ENCODE measurements around the gene HDAC4. TPM values are rescaled to one million over a fixed set of nuclear protein-coding genes. Genes with fewer than 3 reads are reported as not detected.

Gene HDAC4
- polyA plus RNA-seq, 2 of the 4 experiments (the other 2 are of a cell fraction): 8.6 to 10.4 TPM

DNA sequence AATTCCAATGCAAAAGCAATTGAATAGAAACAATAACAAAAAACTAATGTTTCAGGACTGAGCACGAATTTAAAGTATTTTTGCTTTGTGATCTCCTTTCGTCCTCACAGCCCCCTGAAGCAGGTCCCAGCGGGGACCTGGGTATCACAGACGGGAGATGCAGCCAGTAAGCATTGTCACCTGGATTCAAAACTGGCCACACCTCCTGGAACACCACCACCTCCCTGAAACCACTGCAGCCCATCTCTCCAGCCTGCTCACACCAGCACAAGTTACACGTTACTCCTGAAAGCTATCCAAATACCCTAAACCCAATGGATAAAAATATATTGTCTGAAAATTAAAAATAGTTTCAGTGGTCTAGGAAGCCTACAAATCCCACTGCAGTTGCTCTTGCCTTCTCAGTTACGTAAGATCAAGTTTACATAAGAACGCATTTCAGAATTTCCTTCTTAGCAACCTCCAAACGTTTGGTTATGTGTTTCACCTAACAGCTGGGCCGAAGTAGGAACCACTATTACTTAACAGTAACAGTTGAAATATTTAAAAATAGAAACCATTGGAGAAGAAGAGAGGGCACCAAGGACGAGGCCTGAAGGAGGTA is 178.0 kb downstream of the HDAC4 start:
- Histone ChIP-seq H3K9me3 (no peaks in the 10 kb centered on the region), H3K4me3 (no peak overlapping the region), H3K4me1 (peaks cover 46% of the 10 kb centered on the region), H3K4me2 (peak overlapping the region; percentile 52), H3K27ac (peak overlapping the region; percentile 6 to 10; a peak in 2 of 6 replicates)
- ChIA-PET POLR2A (no interaction called here), CTCF (no interaction called here)
- WGBS (ENCODE audit: missing lambda C conversion rate): 66% methylated on average over 10 of the region's 10 CpGs
- TF ChIP-seq, protein P1, sequence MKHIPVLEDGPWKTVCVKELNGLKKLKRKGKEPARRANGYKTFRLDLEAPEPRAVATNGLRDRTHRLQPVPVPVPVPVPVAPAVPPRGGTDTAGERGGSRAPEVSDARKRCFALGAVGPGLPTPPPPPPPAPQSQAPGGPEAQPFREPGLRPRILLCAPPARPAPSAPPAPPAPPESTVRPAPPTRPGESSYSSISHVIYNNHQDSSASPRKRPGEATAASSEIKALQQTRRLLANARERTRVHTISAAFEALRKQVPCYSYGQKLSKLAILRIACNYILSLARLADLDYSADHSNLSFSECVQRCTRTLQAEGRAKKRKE (CRISPR knock-in tag; IDR thresholded peaks at IDR 0.05; ENCODE audit: low read depth): no peak
- TF ChIP-seq EHMT2 (IDR thresholded peaks at IDR 0.05; ENCODE audit: low read depth) (no peak), HOXB5 (CRISPR knock-in tag; IDR thresholded peaks at IDR 0.05) (no peak), PHF8 (IDR thresholded peaks at IDR 0.05; ENCODE audit: borderline replicate concordance, low read depth) (no peak), JUN (IDR thresholded peaks at IDR 0.05) (no peak), RNF2 (IDR thresholded peaks at IDR 0.05; ENCODE audit: borderline replicate concordance, low read depth) (no peak), RAD21 (conservative IDR thresholded peaks at IDR 0.05 in 1 of 2, IDR thresholded peaks at IDR 0.05 in 1 of 2) (no peak), KDM5A (IDR thresholded peaks at IDR 0.05) (no peak)
- TF ChIP-seq, protein P2, sequence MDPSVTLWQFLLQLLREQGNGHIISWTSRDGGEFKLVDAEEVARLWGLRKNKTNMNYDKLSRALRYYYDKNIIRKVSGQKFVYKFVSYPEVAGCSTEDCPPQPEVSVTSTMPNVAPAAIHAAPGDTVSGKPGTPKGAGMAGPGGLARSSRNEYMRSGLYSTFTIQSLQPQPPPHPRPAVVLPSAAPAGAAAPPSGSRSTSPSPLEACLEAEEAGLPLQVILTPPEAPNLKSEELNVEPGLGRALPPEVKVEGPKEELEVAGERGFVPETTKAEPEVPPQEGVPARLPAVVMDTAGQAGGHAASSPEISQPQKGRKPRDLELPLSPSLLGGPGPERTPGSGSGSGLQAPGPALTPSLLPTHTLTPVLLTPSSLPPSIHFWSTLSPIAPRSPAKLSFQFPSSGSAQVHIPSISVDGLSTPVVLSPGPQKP (IDR thresholded peaks at IDR 0.05; ENCODE audit: low read depth, low read length): no peak
- TF ChIP-seq, protein P3, sequence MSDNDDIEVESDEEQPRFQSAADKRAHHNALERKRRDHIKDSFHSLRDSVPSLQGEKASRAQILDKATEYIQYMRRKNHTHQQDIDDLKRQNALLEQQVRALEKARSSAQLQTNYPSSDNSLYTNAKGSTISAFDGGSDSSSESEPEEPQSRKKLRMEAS (IDR thresholded peaks at IDR 0.05): no peak
- TF ChIP-seq, protein P4, sequence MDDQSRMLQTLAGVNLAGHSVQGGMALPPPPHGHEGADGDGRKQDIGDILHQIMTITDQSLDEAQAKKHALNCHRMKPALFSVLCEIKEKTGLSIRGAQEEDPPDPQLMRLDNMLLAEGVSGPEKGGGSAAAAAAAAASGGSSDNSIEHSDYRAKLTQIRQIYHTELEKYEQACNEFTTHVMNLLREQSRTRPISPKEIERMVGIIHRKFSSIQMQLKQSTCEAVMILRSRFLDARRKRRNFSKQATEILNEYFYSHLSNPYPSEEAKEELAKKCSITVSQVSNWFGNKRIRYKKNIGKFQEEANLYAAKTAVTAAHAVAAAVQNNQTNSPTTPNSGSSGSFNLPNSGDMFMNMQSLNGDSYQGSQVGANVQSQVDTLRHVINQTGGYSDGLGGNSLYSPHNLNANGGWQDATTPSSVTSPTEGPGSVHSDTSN (IDR thresholded peaks at IDR 0.05): no peak
- TF ChIP-seq, protein P5, sequence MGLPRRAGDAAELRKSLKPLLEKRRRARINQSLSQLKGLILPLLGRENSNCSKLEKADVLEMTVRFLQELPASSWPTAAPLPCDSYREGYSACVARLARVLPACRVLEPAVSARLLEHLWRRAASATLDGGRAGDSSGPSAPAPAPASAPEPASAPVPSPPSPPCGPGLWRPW (IDR thresholded peaks at IDR 0.05): no peak
- FAIRE-seq (no peak), DNase-seq (ENCODE audit: low read depth in 1 of 2, low spot score in 1 of 2) (no peak), ATAC-seq (0 out of 6 replicates have a peak, but pooled peaks of 1 of the 2 experiments have one; percentile 20)

DNA sequence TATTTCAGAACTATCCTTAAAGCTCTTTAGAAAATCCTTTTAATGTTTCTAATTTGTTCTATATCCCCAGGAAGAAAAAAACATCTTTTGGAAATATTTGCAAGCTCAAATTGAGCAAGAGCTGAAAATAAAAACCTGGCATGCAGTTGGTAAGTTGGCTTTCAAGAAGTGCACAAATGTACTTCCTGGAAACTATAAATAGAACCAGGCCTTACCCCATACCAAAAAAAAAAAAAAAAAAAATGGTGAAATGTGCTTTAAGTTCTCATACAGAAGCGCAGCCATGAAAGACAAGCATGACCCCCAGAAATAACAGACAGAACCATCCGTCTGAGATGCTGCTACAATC is 178.5 kb downstream of the HDAC4 start:
- FAIRE-seq: no peak
- no peak for DNase-seq (ENCODE audit: low read depth in 1 of 2, low spot score in 1 of 2)
- Histone ChIP-seq H3K4me3 (no peak overlapping the region), H3K27ac (peak overlapping the region; percentile 6 to 74; a peak in 4 of 6 replicates), H3K4me2 (peak overlapping the region; percentile 52), H3K4me1 (peaks cover 42% of the 10 kb centered on the region), H3K9me3 (no peaks in the 10 kb centered on the region)
- ATAC-seq: no peak
- POLR2A ChIA-PET: no interaction called here
- WGBS (ENCODE audit: missing lambda C conversion rate): 89% methylated on average over 2 of the region's 2 CpGs
- no peak for TF ChIP-seq RAD21 (conservative IDR thresholded peaks at IDR 0.05 in 1 of 2, IDR thresholded peaks at IDR 0.05 in 1 of 2)
- no peak for TF ChIP-seq RNF2 (IDR thresholded peaks at IDR 0.05; ENCODE audit: borderline replicate concordance, low read depth)
- no peak for TF ChIP-seq HOXA7 (CRISPR knock-in tag; IDR thresholded peaks at IDR 0.05)
- no peak for TF ChIP-seq MYC (IDR thresholded peaks at IDR 0.05; ENCODE audit: borderline replicate concordance, low read length)
- CTCF ChIA-PET: no interaction called here

DNA sequence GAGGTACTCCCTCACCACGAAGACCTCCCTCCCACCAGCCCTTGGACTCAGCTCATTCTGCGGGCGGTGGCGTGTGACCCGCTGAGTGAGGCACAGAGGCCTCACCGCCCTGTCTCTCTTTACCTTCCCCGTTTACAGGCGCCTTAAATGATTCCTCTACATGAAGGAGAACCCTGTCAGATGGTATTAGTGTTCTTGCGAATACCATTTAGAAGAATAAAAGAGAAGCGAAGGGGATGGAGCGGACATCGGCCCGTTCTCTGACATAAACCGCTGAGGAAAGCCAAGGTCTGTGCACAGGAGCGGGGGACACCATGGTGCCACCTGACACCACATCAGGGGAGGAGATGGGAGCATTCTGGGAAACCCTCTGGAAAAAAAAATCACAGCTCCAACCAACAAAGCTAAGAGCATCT is 179.8 kb downstream of the HDAC4 start:
- Histone ChIP-seq H3K4me2 (no peak overlapping the region), H3K27ac (peak overlapping the region in 1 of 2 experiments; percentile 50; a peak in 2 of 6 replicates), H3K4me3 (no peak overlapping the region), H3K9me3 (no peaks in the 10 kb centered on the region), H3K4me1 (peaks cover 29% of the 10 kb centered on the region)
- no peak for FAIRE-seq
- no peak for ATAC-seq
- CTCF ChIA-PET: interaction anchor here (1.3 kb wide), 1 partner anchor 15 kb away, joined by 3 read pairs; no protein-coding TSS in a partner anchor
- POLR2A ChIA-PET: no interaction called here
- WGBS (ENCODE audit: missing lambda C conversion rate): 96% methylated on average over 15 of the region's 15 CpGs
- DNase-seq (ENCODE audit: low read depth in 1 of 2, low spot score in 1 of 2): no peak
- TF ChIP-seq, protein P1 (CRISPR knock-in tag; IDR thresholded peaks at IDR 0.05; ENCODE audit: low read depth): no peak
- TF ChIP-seq PHF8 (IDR thresholded peaks at IDR 0.05; ENCODE audit: borderline replicate concordance, low read depth) (no peak), CEBPB (IDR thresholded peaks at IDR 0.05) (no peak), ZNF302 (CRISPR knock-in tag; IDR thresholded peaks at IDR 0.05) (no peak), POLR2AphosphoS2 (conservative IDR thresholded peaks at IDR 0.05; ENCODE audit: low read length) (no peak), HOXB5 (CRISPR knock-in tag; IDR thresholded peaks at IDR 0.05) (no peak), FOSB (CRISPR knock-in tag; IDR thresholded peaks at IDR 0.05) (no peak), EHMT2 (IDR thresholded peaks at IDR 0.05; ENCODE audit: low read depth) (no peak), BHLHE40 (IDR thresholded peaks at IDR 0.05; ENCODE audit: low read depth, low read length) (no peak), NR3C1 (IDR thresholded peaks at IDR 0.05) (no peak), CBX8 (IDR thresholded peaks at IDR 0.05) (no peak), TFCP2L1 (CRISPR knock-in tag; IDR thresholded peaks at IDR 0.05) (no peak), RCOR1 (IDR thresholded peaks at IDR 0.05; ENCODE audit: low read depth, low read length) (no peak), RNF2 (IDR thresholded peaks at IDR 0.05; ENCODE audit: borderline replicate concordance, low read depth) (no peak), KDM5A (IDR thresholded peaks at IDR 0.05) (no peak), ZSCAN20 (CRISPR knock-in tag; IDR thresholded peaks at IDR 0.05) (no peak)
- TF ChIP-seq, protein P4 (IDR thresholded peaks at IDR 0.05): no peak
- TF ChIP-seq, protein P6, sequence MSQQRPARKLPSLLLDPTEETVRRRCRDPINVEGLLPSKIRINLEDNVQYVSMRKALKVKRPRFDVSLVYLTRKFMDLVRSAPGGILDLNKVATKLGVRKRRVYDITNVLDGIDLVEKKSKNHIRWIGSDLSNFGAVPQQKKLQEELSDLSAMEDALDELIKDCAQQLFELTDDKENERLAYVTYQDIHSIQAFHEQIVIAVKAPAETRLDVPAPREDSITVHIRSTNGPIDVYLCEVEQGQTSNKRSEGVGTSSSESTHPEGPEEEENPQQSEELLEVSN (IDR thresholded peaks at IDR 0.05; ENCODE audit: borderline replicate concordance, low read depth): no peak

Measured in A549 (cell line).